Stimulated activated CD8-positive, alpha-beta memory T cell treated with anti-CD3 and anti-CD28 coated beads, Interleukin-7, amount 100 ng/mL, for 24 hours (primary cell): ENCODE data around the gene TMEM63B.
"Not testable (repeated sequence)": the region's sequence is repeated elsewhere in the genome, so short reads cannot be mapped to it uniquely, and the experiment has no call there.

ENCODE experiments used
- DNase-seq: peaks from one replicate; pipeline ENCODE4 v3.0.0-alpha.2; 2020; ENCODE audit warnings: low read depth

The TMEM63B gene

DNA sequence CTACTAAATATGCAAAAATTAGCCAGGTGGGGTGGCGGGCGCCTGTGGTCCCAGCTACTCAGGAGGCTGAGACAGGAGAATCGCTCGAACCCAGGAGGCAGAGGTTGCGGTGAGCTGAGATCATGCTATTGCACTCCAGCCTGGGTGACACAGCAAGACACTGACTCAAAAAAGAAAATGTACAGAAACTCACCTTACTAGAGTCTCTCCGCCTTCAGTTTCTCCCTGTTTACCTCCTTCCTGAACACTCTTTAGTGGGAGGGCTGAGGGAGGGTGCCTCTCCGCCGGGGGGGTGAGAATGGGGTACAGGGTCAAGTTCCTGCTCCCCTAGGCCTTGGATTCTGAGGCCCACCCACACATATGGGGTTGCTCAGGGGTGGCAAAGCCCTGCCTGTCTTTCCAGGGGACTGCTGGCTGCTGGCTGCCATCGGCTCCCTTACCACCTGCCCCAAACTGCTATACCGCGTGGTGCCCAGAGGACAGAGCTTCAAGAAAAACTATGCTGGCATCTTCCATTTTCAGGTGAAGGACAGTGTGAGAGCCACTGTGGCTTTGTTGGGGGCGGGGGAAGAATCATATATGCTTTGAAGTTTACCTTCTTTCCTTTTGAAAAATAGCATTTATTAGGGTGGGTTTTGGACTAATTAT lies 44.7 kb downstream of the TMEM63B start:
- no peak for DNase-seq

DNA sequence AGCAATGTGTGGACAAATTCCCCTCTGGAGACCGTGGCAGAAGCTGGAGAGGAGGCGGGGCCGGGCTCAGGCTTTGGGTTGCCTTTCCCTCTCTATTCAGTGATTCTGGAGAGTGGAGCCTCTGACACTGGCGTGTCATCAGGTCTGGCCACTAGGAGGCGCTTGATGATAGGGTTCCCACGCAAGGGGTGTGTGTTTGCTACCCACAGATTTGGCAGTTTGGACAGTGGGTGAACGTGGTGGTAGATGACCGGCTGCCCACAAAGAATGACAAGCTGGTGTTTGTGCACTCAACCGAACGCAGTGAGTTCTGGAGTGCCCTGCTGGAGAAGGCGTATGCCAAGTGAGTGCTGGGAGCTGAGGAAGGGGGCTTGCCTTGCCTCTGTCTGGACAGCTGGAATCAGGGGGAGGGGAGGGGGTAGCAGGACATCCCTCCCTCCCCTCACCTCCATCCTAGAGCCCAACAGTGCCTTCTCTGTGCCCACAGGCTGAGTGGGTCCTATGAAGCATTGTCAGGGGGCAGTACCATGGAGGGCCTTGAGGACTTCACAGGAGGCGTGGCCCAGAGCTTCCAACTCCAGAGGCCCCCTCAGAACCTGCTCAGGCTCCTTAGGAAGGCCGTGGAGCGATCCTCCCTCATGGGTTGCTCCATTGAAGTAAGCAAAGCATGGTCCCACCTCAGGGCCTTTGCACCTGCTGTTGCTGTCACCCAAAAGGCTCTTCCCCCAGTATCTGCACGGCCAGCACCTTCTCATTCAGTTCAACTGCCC lies 45.6 kb downstream of the TMEM63B start:
- peak; percentile 68 for DNase-seq

DNA sequence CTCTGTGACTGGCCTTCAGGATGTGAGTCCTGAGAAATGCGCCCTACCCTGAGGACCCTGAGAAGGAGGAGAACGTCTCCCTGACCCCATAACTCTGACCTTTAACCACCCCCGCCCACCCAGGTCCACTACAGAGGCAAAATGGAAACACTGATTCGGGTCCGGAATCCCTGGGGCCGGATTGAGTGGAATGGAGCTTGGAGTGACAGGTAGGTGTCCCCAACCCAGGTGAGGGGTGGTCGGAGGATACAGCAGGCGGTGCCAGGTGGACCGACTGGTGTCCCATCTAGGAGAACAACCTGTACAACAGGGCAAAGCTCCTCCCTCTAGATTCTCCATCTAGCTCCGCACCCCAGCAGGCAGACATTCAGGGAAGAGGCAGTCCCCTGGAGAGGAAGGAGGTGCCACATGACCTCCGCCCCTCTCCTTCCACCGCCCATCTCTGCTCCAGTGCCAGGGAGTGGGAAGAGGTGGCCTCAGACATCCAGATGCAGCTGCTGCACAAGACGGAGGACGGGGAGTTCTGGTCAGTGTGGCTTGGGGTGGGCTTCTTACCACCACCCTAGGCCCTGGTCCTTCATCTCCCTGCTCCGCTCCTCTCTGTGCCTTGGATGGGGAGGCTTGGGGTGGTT lies 48.9 kb downstream of the TMEM63B start:
- DNase-seq = no peak

DNA sequence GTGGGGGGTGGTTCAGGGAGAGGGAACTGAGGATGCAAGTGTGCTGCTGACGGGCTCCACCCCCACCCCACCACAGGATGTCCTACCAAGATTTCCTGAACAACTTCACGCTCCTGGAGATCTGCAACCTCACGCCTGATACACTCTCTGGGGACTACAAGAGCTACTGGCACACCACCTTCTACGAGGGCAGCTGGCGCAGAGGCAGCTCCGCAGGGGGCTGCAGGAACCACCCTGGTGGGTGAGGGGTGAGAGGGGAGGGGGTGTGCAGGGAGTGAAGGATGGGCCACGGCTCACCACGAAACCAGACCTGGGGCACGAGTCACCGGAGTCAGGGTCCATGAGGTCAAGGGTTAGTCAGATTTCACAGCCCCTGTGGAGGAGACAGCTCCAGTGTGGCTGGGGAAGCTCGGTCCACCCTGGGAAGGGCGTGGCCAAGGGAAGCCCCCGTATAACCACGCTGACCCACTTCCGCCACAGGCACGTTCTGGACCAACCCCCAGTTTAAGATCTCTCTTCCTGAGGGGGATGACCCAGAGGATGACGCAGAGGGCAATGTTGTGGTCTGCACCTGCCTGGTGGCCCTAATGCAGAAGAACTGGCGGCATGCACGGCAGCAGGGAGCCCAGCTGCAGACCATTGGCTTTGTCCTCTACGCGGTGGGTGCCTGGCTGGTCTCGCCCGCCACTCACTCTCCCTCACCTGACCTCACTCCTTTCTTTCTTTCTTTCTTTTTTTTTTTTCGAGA lies 49.6 kb downstream of the TMEM63B start:
- DNase-seq = no peak

DNA sequence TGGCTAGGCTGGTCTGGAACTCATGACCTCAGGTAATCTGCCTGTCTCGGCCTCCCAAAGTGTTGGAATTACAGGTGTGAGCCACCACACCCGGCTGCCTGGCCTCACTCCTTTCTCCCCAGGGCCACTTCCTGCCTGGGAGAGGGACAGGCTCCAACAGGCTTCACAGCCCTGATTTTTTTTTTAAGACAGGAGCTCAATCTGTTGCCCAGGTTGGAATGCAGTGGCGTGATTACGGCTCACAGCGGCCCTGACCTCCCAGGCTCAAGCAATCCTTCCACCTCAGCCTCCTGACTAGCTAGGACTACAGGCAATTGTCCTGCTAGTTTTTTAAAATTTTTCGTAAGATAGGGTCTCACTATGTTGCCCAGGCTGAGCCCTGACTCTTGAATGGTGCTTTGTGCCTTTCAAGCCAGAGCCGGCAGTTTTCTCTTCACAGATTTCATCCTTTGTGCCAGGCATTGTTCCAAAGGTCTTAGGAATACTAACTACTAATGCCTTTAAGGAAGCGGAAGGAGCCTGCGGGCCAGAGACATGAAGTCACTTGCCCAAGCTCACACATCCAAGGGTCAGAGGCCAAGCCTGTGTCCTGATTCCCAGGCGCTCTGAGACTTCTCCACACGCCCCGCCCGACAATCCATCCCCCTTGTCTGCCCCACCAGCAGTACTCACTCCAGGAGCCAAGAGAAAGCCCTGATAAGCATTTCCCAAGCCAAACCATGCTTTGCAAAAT lies 50.5 kb downstream of the TMEM63B start:
- DNase-seq = no peak

DNA sequence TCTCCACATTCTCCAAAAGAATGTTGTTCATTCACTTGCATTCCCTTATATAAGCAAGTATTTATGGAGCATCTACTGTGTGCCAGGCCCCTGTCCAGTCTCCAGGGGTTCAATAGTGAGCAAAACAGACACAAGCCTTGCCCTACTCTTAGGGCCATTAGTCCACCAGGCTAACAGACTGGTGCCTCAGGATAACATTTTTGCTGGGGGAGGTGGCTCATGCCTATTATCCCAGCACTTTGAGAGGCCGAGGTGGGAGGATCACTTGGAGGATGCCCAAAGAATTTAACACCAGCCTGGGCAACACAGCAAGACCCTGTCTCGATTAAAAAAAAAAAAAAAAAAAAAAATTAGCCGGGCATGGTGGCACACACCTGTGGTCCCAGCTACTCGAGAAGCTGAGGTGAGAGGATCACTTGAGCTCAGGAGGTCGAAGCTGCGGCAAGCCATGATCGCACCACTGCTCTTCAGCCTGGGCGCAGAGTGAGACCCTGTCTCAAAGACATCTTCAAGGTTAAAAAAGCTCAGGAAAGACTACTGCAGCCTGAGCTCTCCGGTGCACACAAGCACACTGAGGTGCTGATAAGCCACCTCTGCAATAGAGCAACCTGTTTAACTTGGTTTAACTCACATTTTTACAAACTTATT lies 51.2 kb downstream of the TMEM63B start:
- DNase-seq = no peak

DNA sequence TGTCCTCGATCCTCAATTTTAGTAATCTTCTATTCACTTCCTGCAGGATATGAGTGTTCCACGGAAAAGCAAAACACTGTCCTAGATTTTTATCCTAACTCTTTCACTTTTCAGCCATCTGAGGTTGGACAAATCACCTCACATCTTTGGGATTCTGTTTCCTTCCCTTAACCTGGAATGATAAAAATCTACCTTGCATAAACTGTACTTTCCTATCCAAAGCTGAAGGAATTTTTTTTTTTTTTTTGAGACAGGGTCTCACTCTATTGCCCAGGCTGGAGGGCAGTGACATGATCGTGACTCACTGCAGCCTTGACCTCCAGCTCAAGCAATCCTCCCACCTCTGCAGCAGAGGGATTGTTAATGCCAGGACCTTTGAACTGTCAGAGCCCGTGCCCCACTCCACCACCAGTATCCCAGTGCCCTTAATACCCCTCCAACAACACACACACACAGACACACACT lies 51.8 kb downstream of the TMEM63B start:
- DNase-seq = no peak

DNA sequence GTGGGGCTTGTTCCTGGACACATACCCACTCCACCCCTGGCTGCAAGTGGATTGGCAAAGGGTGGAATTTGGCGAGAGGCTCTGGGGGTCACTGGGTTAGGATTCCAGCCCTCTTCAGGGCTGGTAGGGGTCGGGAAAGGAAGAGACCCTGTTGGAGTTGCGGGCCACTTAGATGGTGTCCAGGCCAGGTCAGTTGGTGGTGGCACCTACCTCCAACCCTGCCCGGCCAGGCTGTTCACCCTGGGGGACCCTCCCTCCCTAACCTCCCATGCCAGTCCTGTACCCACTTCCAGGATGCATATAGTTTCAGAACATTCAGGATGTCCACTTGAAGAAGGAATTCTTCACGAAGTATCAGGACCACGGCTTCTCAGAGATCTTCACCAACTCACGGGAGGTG lies 52.3 kb downstream of the TMEM63B start:
- DNase-seq = no peak

DNA sequence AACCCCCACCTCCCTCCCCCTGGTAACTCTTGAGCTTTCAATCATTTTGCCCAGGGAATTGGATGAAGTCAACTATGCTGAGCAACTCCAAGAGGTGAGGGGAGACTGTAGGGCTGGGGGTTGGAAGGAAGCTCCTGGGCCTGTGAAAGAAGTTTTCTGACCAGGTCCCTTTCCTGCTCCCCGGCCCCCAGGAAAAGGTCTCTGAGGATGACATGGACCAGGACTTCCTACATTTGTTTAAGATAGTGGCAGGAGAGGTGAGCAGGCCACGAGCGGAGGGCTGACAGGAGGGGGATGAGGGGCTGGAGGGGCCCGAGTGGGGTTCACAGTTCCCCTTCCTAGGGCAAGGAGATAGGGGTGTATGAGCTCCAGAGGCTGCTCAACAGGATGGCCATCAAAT lies 53.1 kb downstream of the TMEM63B start:
- DNase-seq = no peak

DNA sequence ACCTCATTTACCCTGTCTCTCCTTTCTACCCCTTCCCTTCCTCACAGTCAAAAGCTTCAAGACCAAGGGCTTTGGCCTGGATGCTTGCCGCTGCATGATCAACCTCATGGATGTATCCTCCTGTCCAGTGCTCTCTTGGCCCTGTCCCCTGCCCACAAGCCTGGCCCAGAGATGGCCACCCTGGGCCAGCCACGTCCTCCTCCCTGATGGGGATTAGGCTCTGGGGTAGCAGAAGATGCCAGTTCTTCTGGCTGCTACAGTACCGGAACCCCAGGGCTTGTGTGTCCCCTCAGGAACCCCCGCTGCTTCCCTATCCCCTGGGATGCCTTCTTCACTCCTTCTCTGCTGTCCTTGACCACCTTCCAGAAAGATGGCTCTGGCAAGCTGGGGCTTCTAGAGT lies 53.5 kb downstream of the TMEM63B start:
- no peak for DNase-seq

DNA sequence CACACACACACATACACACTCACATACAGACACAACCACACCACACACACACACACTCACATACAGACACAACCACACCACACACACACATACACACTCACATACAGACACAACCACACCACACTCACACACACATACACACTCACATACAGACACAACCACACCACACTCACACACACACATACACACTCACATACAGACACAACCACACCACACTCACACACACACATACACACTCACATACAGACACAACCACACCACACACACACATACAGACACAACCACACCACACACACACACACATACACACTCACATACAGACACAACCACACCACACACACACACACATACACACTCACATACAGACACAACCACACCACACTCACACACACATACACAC lies 54.4 kb downstream of the TMEM63B start:
- not testable (repeated sequence) for DNase-seq

DNA sequence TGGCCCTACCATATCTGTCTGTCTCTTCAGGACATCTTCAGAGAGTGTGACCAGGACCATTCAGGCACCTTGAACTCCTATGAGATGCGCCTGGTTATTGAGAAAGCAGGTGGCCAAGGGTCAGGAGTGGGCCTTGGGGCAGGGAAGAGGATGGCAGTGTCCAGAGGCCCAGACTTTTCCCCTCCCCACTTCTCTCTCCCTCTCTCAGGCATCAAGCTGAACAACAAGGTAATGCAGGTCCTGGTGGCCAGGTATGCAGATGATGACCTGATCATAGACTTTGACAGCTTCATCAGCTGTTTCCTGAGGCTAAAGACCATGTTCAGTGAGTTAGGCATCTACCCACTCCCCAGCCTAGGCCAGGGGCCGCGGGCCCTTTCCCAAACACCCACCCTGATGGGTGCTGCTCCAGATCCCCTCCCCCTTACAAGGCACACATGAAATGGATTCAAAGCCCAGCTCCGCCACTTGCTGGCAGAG lies 55.6 kb downstream of the TMEM63B start:
- no peak for DNase-seq

DNA sequence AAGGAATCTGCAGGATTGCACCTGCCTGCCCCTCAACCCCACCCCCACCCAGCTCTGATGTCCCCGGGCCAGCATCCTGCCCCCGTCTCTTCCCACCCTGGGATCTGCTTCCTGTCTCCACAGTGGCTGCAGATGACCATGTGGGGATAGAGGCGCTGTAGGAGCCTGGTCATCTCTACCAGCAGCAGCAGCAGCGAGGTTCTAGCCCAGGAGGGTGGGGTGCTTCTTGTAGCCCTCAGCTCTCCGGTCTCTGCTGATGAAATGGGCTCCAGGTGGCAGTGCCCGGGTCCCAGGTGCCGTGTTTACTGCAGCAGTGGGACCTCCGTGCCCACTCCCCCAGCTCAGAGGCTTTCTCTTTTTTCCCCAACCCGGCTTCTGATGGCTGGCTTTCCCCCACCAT lies 56.4 kb downstream of the TMEM63B start:
- no peak for DNase-seq

DNA sequence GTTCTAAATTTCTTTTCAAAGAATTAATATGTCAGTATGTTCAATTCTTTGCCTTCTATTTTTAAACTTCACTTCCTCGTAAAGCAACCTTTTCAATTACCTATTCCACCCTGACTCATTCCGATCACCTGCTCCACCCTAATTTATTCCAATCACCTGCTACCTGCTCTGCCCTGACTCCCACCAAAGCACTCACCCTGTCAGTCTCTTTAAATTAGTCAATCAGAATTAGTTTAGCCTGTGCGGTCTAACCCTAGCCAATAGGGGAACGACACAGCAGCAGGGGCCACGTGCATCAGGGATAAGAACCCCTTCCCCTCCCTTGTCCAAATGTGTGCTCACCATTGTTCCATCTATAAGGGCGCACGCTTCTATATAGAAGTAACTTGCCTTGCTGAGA lies 58.0 kb downstream of the TMEM63B start:
- DNase-seq = not testable (repeated sequence)

DNA sequence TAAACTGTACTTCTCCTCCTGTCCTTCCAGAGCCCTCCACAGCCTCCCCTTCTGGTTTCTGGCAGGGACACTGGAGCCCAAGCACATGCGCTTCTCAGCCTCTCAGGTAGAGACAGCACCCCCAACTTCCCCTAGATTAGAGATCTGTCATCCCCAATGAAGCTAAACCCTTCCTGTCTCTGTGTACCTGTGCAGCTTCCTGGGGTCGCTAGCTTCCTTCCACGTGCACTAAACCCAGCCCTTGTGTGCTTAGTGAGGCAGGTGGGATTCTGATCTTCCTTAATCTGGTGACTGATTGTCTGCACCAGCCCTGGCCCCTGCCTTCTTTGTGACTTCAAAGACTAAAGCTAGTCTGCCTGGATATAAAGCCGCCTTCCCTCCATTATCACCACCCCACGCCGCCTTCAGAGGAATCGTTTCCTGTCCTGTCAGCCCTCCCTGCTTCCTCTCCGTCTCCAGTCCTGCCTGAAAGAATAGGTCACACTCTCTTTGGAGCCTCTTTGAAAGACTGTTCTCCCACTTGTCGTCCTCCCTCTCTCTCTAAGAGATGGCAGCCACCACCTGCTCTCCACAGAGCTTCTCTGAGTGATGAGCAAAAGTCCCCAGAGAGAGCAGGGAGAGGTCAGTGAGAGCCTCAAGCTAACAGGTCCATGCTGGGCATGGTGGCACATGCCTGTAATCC lies 58.7 kb downstream of the TMEM63B start:
- DNase-seq = no peak

DNA sequence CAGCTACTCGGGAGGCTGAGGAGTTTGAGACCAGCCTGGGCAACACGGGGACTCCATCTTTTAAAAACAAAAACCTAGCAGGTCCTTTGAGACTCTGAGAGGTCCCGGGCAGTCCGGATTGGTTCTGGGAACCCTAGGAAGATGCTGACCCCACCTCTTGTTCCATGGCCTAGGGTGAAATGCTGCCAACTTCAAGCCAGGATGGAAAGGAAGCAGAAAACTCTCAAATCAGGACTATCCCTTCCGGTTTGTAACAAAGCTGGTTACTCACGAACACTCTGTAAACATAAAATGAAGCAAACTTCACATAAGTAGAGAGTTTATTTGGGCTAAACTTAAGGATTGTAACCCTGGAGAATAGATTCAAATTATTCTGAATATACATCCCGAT lies 59.3 kb downstream of the TMEM63B start:
- no peak for DNase-seq

DNA sequence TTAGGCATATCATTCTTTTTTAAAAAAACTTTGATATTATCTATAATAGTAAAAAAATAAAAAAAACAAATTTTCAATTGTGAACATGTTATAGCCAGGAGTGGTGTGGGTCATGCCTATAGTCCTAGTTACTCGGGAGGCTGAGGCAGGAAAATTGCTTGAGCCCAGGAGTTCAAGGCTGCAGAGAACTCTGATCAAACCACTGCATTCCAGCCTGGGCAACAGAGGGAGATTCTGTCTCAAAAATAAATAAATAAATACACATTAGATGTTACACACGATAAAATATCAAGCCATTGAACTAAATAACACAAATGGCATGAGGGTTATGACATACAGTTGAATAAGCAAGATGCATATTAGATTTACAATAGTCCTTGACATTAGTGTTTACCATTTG lies 61.5 kb downstream of the TMEM63B start:
- no peak for DNase-seq

DNA sequence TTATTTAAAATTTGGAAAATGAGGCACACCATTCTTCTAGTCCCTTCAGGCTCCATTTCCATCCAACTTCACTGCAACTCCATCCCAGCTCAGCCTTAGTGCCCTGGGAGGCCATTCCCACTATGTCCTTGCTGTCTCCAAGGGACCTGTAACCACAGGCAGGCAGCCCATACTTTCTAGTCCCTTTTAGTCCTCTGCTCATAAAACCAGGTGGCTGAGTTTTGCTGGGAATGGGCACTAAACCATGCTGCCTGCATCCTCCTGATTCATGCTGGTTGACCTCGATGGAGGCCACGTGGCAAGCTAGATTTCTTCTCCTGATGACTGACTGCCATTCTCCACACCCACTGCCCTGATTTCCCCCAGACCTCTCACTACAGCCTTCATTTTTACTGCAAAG lies 61.9 kb downstream of the TMEM63B start:
- no peak for DNase-seq

DNA sequence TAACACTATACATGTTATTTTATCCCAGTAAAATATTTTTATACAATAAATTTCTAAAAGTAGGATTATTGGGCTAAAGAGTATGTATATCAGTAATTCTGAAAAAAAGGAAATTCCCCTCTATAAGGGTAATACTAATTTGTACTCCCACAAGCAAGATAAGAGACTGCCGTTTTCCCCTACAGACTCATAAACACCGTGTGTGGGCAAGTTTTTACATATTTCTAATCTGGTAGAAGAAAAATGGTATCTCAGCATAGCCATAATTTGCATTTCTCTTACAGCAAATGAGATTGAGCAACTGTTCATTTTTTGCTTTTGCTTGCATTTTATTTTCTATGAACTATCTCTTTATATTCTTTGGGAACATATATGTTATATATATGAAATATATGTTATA lies 63.4 kb downstream of the TMEM63B start:
- DNase-seq = no peak

DNA sequence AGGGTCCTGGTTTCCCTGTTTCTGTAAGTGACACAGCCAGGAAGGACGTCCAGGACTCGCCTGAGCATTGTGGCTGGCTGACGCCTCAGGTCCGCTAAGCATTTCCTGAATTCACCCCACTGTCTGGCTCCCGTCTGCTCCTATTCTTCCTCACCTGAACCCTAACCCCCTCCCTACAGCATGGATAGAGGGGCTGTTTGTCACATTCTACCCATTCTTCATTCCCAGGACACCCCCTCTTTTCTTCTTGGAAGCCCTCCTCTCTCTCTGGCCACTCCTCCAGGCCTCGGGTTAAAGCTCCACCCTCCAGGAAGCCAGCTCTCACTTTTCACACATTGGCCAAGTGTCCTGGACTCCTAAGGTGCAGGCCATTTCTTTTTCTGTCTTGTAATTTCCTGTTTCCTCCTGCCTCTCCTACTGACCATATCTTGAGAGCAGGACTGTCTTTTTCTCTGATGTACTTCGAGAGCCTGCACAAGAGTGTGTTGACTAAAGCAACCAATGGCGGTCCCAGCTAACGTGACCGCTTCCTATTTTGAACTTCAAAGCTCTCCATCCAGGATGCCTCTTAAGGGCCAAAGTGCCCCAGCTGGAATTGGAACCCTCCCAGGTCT lies 65.2 kb downstream of the TMEM63B start:
- no peak for DNase-seq
